ENCODE data around the gene PODN.

GRCh38 chr1:53130878-53131589 is 69.0 kb downstream of the PODN start:
- no peak for TF ChIP-seq NFE2L2 (IDR thresholded peaks at IDR 0.05; ENCODE audit: low read depth, low read length)
- TF ChIP-seq USF2 (IDR thresholded peaks at IDR 0.05; ENCODE audit: low read depth, low read length): no peak
- TF ChIP-seq CEBPB (IDR thresholded peaks at IDR 0.05; ENCODE audit: low read depth, low read length): no peak
- TF ChIP-seq, protein P1, sequence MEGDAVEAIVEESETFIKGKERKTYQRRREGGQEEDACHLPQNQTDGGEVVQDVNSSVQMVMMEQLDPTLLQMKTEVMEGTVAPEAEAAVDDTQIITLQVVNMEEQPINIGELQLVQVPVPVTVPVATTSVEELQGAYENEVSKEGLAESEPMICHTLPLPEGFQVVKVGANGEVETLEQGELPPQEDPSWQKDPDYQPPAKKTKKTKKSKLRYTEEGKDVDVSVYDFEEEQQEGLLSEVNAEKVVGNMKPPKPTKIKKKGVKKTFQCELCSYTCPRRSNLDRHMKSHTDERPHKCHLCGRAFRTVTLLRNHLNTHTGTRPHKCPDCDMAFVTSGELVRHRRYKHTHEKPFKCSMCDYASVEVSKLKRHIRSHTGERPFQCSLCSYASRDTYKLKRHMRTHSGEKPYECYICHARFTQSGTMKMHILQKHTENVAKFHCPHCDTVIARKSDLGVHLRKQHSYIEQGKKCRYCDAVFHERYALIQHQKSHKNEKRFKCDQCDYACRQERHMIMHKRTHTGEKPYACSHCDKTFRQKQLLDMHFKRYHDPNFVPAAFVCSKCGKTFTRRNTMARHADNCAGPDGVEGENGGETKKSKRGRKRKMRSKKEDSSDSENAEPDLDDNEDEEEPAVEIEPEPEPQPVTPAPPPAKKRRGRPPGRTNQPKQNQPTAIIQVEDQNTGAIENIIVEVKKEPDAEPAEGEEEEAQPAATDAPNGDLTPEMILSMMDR (conservative IDR thresholded peaks at IDR 0.05; ENCODE audit: low read depth, low read length): no peak
- no peak for TF ChIP-seq POLR2A (IDR thresholded peaks at IDR 0.05; ENCODE audit: low read depth, low read length)
- TF ChIP-seq SMC3 (IDR thresholded peaks at IDR 0.05; ENCODE audit: low read depth, low read length): no peak
- no peak for TF ChIP-seq MAFK (IDR thresholded peaks at IDR 0.05; ENCODE audit: low read depth, low read length)
